Activated CD4-positive, alpha-beta T cell treated with anti-CD3 and anti-CD28 coated beads for 36 hours (primary cell): Measurements from ENCODE around the gene BCR. TPM values are rescaled to one million over a fixed set of nuclear protein-coding genes. Genes with fewer than 3 reads are reported as not detected.

Experiments used
- ATAC-seq: fragments of 200-7000 bp; cut with Tn5 transposase; one replicate; pipeline ENCODE4 v1.10.0; 2021; ENCODE audit warnings: mild to moderate bottlenecking, moderate library complexity
- CTCF ChIA-PET: fragments of 350-600 bp; sonication (Branson Sonifier 250); formaldehyde crosslinking; loops from one replicate; lab custom pipeline; 2021; ENCODE audit warnings: antibody characterized with exemption; lab: Charles Lee
- POLR2A ChIA-PET: fragments of 350-600 bp; sonication (Branson Sonifier 250); formaldehyde crosslinking; loops from one replicate; lab custom pipeline; 2021; ENCODE audit warnings: antibody characterized with exemption, inconsistent platforms; lab: Charles Lee
- DNase-seq: peaks from one replicate; pipeline ENCODE4 v3.0.0-alpha.2; 2020
- H3K27ac Mint-ChIP-seq: one replicate; pipeline ENCODE4 v1.8.0; 2021; ENCODE audit warnings: mixed read lengths
- H3K27me3 Mint-ChIP-seq: one replicate; pipeline ENCODE4 v1.8.0; 2021; ENCODE audit warnings: mixed read lengths
- H3K36me3 Mint-ChIP-seq: one replicate; pipeline ENCODE4 v1.8.0; 2021; ENCODE audit warnings: low read depth, mixed read lengths
- H3K4me1 Mint-ChIP-seq: one replicate; pipeline ENCODE4 v1.8.0; 2021; ENCODE audit warnings: mixed read lengths
- H3K4me3 Mint-ChIP-seq: one replicate; pipeline ENCODE4 v1.8.0; 2021; ENCODE audit warnings: mild to moderate bottlenecking, moderate library complexity, mixed read lengths
- H3K9me3 Mint-ChIP-seq: one replicate; pipeline ENCODE4 v1.8.0; 2021; ENCODE audit warnings: low read depth, mixed read lengths
- intact Hi-C, 2 experiments: fragments of 100-400 bp; cut with DNase I in 1 of 2; cut with micrococcal nuclease in 1 of 2; formaldehyde crosslinking; loops; one replicate each; pipeline versions ENCODE4 v1.14.2 to v1.15.1; 2022 to 2024; cut with DNase I, micrococcal nuclease
- total RNA-seq, 2 experiments: library from RNA; stranded (reverse); gene quantifications; one replicate each; pipeline ENCODE4 v1.2.3, GENCODE V29; 2021

The BCR gene
- total RNA-seq, 2 experiments from 2014 or later = 45.5 to 58.0 TPM

DNA sequence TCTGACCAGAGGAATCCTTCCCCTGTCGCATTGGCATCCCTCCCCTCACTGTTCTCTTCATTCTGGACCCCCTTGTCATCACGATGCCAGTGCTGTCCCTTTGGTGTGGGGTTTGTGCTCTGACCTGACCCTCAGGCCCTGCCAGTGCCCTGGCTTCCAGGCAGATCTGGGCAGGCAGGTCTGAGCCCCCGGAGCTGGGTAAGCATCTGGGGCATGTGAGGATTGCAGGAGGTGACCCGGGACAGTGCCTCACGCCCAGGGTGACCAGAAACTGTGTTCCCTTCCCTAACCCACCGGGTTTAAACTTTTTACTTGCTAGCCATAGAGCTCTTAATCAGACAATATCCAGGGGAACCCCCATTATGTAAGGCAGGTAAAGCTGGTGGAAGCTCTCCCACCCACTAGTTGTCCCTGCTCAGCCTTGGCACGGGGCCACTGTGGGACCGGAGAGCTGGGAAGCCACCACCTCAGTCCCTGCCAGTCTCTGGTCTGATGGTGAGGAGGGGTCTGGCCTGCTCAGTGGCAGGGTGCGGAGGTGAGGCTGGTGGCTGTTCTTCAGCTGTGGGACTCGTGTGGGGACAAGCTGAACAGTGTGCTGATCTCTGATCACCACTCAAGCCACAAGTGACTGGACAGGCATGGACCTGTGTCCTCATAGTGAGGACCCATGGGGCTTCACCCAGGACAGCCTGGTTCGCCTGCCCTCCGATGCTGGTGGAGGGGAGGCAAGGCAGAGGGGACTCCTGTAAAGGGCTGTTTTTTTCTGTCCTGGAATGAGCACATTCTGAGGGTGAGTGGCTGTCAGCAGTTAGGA lies 38.0 kb downstream of the BCR start:
- Mint-ChIP-seq H3K4me1 (peaks cover 99% of the 10 kb centered on the region), H3K27ac (peak overlapping the region; percentile 83), H3K9me3 (no peaks in the 10 kb centered on the region), H3K27me3 (no peaks in the 10 kb centered on the region), H3K36me3 (peaks cover 2% of the 10 kb centered on the region), H3K4me3 (peak overlapping the region; percentile 72)
- intact Hi-C loops = loop anchor here (2.0 to 10.0 kb wide), 4 partner anchors 35 to 617 kb away; partner anchors contain the start of genes DERL3 (in 1 of the 2) and RSPH14 (in 1 of the 2)
- DNase-seq = no peak
- CTCF ChIA-PET = interaction anchor here (0.9 to 2.5 kb wide), 3 partner anchors 16 to 64 kb away, joined by 3 to 11 read pairs (median 3); no protein-coding TSS in a partner anchor
- no peak for ATAC-seq
- POLR2A ChIA-PET = interaction anchor here (0.6 to 3.3 kb wide), 2 partner anchors 25 to 566 kb away, joined by 9 to 12 read pairs; no protein-coding TSS in a partner anchor

DNA sequence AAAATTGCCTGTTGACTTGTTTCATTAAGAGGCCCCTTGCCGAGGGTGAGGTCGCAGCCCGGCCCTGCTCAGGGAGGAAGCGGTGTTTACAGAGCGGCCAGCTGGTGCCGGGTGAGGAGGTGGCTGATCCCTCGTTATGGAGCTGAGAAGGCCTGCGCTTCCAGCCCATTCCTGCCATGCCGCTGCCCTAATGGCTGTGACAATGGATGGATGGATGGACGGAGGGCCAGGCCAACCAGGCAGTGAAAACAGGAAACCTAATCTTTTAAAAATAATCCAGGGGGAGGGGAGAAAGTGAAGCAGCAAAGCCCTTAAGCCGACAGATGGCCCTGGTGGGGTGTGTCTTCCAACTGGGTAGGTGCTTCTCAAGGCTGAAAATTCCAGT lies 38.5 kb downstream of the BCR start:
- ATAC-seq (no peak), DNase-seq (peak; percentile 44)
- H3K27me3 Mint-ChIP-seq = no peaks in the 10 kb centered on the region
- no peaks in the 10 kb centered on the region for H3K9me3 Mint-ChIP-seq
- intact Hi-C loops = loop anchor here (2.0 to 10.0 kb wide), 4 partner anchors 36 to 616 kb away; partner anchors contain the start of genes DERL3 (in 1 of the 2) and RSPH14 (in 1 of the 2)
- H3K36me3 Mint-ChIP-seq = peaks cover 2% of the 10 kb centered on the region
- CTCF ChIA-PET = interaction anchor here (1.2 to 2.5 kb wide), 2 partner anchors 15 to 36 kb away, joined by 3 to 11 read pairs; no protein-coding TSS in a partner anchor
- H3K4me1 Mint-ChIP-seq = peaks cover 99% of the 10 kb centered on the region
- POLR2A ChIA-PET = interaction anchor here (0.6 to 3.3 kb wide), 2 partner anchors 24 to 567 kb away, joined by 9 to 12 read pairs; no protein-coding TSS in a partner anchor
- H3K4me3 Mint-ChIP-seq = peak overlapping the region; percentile 72
- H3K27ac Mint-ChIP-seq = peak overlapping the region; percentile 83

DNA sequence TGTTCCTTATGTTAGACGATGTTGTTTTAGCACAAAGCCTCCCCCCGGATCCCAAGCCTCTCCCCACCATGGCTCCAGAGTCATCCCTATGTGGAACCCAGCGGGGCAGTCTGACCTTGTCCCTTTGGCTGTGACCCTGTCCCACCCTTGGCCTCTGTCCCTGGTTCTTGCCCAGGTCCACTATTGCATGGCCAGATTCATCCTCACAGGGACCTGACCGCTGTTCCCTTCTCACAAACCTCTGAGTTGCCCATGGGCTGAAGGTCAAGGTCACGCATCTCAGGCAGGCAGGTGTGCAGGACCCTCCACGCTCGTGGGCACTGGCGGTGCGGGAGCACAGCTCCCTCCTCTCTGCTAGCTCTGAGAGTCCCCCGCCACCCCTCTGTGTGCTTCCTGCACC lies 39.0 kb downstream of the BCR start:
- ChIA-PET CTCF (interaction anchor here (0.8 to 2.5 kb wide), 4 partner anchors 14 to 36 kb away, joined by 3 to 11 read pairs (median 5); no protein-coding TSS in a partner anchor), POLR2A (interaction anchor here (1.5 to 3.3 kb wide), 2 partner anchors 18 to 24 kb away, joined by 3 to 9 read pairs; no protein-coding TSS in a partner anchor)

DNA sequence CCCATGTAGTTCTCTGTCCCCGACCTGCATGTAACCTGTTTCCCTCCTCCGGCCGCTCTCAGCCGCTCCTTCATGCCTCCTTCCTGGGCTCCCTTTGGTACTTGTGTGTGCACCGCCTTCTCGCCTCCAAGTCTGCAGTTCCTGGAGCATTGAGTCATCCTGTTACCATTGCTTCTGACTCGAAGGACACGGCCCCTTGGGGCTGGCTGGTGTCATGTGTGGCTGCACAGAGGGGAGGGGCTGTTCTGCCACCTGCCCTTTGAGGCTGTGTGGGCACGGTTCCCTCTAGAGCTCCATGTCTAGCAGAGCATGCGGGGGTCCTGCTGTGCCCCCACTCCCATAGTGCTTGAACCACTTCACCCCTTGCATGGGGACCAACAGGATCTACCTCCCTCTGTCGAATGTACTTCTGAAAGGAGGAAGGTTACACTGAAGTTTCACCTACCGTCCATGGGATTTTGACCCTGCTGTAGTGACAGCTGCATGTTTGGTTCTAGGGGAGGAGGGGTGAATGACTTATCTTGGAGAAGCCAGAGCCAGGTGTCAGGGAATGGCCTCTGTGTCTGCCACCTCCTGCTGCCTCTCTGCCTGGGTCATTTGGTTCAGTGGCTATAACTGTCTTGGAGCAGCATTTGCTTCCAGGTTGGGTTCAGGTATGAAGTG lies 39.6 kb downstream of the BCR start:
- ATAC-seq (peak; percentile 88), DNase-seq (peak; percentile 89)
- CTCF ChIA-PET = interaction anchor here (0.6 to 1.6 kb wide), 5 partner anchors 11 to 41 kb away, joined by 3 to 5 read pairs (median 3); no protein-coding TSS in a partner anchor
- intact Hi-C loops = loop anchor here (1.0 to 10.0 kb wide), 5 partner anchors 23 to 615 kb away; partner anchors contain the start of genes DERL3 (in 1 of the 2) and RSPH14 (in 1 of the 2)
- H3K27ac Mint-ChIP-seq = peak overlapping the region; percentile 92
- POLR2A ChIA-PET = interaction anchor here (1.5 to 3.3 kb wide), 2 partner anchors 17 to 23 kb away, joined by 3 to 9 read pairs; no protein-coding TSS in a partner anchor
- peaks cover 100% of the 10 kb centered on the region for H3K4me1 Mint-ChIP-seq
- peak overlapping the region; percentile 72 for H3K4me3 Mint-ChIP-seq
- no peaks in the 10 kb centered on the region for H3K9me3 Mint-ChIP-seq
- no peaks in the 10 kb centered on the region for H3K27me3 Mint-ChIP-seq
- no peaks in the 10 kb centered on the region for H3K36me3 Mint-ChIP-seq

More for the DNA sequence above, 39.0 kb downstream of the BCR start:
- Mint-ChIP-seq H3K27me3 (no peaks in the 10 kb centered on the region), H3K4me3 (peak overlapping the region; percentile 72), H3K36me3 (peaks cover 2% of the 10 kb centered on the region), H3K4me1 (peaks cover 99% of the 10 kb centered on the region), H3K27ac (peak overlapping the region; percentile 83), H3K9me3 (no peaks in the 10 kb centered on the region)
- ATAC-seq (no peak), DNase-seq (no peak)
- intact Hi-C loops = loop anchor here (2.0 to 10.0 kb wide), 4 partner anchors 37 to 615 kb away; partner anchors contain the start of genes DERL3 (in 1 of the 2) and RSPH14 (in 1 of the 2)

DNA sequence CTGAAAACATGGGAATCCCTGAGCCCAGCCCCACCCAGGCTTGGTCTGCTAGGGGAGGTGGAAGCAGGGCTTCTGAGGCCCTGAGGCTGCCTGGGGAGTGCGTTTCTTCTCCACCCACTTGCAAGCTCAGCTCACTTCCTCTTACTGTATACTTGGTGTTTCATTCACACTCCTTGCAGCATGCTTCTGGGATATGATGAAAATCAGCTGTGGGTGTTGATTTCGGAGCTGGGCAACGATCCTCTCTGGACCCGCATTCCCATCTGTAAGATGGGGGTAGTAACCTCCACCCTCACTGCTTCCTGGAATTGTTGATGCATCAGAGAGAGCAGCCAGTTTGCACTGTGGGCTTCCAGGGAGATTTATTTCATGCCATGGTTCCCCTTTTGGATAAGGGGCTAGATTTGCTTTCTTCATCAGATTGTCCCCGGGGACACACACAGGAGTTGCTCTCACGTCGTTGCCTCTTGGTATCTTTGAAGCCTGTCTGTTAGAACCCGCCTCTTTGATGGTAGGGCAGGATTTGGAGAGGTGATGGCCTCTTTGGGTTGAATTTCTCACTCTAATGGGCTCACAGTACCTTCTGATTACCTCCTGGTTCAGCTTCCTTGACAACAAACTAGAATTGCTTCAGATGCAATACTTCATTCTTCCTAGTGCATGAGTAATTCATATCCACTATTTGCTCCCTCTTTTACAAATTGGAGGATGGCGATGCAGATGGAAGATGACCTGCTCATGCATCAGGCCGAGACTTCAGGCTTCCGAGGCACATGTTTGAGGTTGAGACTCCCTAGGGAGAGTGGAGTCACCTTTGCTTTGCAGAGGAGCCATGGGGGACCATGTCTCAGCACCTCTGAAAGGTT lies 40.4 kb downstream of the BCR start:
- CTCF ChIA-PET = interaction anchor here (0.6 to 1.6 kb wide), 5 partner anchors 9 to 42 kb away, joined by 3 to 5 read pairs (median 3); no protein-coding TSS in a partner anchor
- ATAC-seq = peak; percentile 52

GRCh38 chr22:23221351-23221804 lies 41.1 kb downstream of the BCR start:
- peaks cover 100% of the 10 kb centered on the region for H3K4me1 Mint-ChIP-seq
- ChIA-PET CTCF (interaction anchor here (1.1 kb wide), 1 partner anchor 8 kb away, joined by 3 read pairs; no protein-coding TSS in a partner anchor), POLR2A (interaction anchor here (3.3 kb wide), 1 partner anchor 22 kb away, joined by 9 read pairs; no protein-coding TSS in a partner anchor)
- peaks cover 3% of the 10 kb centered on the region for H3K36me3 Mint-ChIP-seq
- DNase-seq = no peak
- no peak overlapping the region for H3K4me3 Mint-ChIP-seq
- no peaks in the 10 kb centered on the region for H3K27me3 Mint-ChIP-seq
- intact Hi-C loops = no loop called here
- peak overlapping the region; percentile 92 for H3K27ac Mint-ChIP-seq
- H3K9me3 Mint-ChIP-seq = no peaks in the 10 kb centered on the region
- ATAC-seq = no peak

More for the DNA sequence above, 40.4 kb downstream of the BCR start:
- Mint-ChIP-seq H3K36me3 (no peaks in the 10 kb centered on the region), H3K9me3 (no peaks in the 10 kb centered on the region), H3K4me3 (peak overlapping the region; percentile 72), H3K27ac (peak overlapping the region; percentile 92), H3K4me1 (peaks cover 100% of the 10 kb centered on the region), H3K27me3 (no peaks in the 10 kb centered on the region)
- DNase-seq = peak; percentile 62
- intact Hi-C loops = loop anchor here in 1 of 2 experiments (1.0 kb wide), 1 partner anchor 23 kb away; no protein-coding TSS in a partner anchor
- POLR2A ChIA-PET = interaction anchor here (1.5 to 3.3 kb wide), 2 partner anchors 17 to 22 kb away, joined by 3 to 9 read pairs; no protein-coding TSS in a partner anchor

GRCh38 chr22:23222033-23222792 lies 41.9 kb downstream of the BCR start:
- Mint-ChIP-seq H3K4me1 (peaks cover 99% of the 10 kb centered on the region), H3K9me3 (peaks cover 1% of the 10 kb centered on the region), H3K4me3 (no peak overlapping the region), H3K27ac (peak overlapping the region; percentile 44), H3K36me3 (peaks cover 5% of the 10 kb centered on the region), H3K27me3 (no peaks in the 10 kb centered on the region)
- ChIA-PET CTCF (no interaction called here), POLR2A (no interaction called here)
- DNase-seq (no peak), ATAC-seq (no peak)
- intact Hi-C loops = no loop called here

GRCh38 chr22:23222793-23223568 lies 42.7 kb downstream of the BCR start:
- POLR2A ChIA-PET = no interaction called here

More at GRCh38 chr22:23222793-23223568, 42.7 kb downstream of the BCR start:
- no peak for ATAC-seq
- Mint-ChIP-seq H3K36me3 (peaks cover 13% of the 10 kb centered on the region), H3K27ac (peak overlapping the region; percentile 44), H3K4me3 (no peak overlapping the region), H3K27me3 (no peaks in the 10 kb centered on the region), H3K9me3 (peaks cover 9% of the 10 kb centered on the region), H3K4me1 (peaks cover 99% of the 10 kb centered on the region)
- CTCF ChIA-PET = no interaction called here
- DNase-seq = no peak
- intact Hi-C loops = no loop called here
